HepG2 (cell line): Measurements from ENCODE around the gene HOXC9. TPM values are rescaled to one million over a fixed set of nuclear protein-coding genes. Genes with fewer than 3 reads are reported as not detected.

ENCODE experiments used
- ARNT2 ChIP-seq: sonication (generic); formaldehyde crosslinking; IDR thresholded peaks from 2 replicates; pipeline ENCODE4 v1.8.0; 2022; ENCODE audit warnings: mild to moderate bottlenecking, low read depth, missing genetic modification reagents, moderate library complexity
- FOXK1 ChIP-seq: sonication (generic); formaldehyde crosslinking; IDR thresholded peaks from 2 replicates; pipeline ENCODE4 v1.4.0; 2020; ENCODE audit warnings: low read depth, missing genetic modification reagents, borderline replicate concordance
- HDAC6 ChIP-seq: fragments of 200-600 bp; sonication (generic); IDR thresholded peaks from 2 replicates; pipeline ENCODE4 v1.7.0; 2017; ENCODE audit warnings: mild to moderate bottlenecking, antibody characterized with exemption, low read length, low read depth
- ISL2 ChIP-seq: sonication (generic); formaldehyde crosslinking; IDR thresholded peaks from 2 replicates; pipeline ENCODE4 v1.5.0; 2020; ENCODE audit warnings: missing genetic modification reagents
- ISX ChIP-seq: sonication (generic); formaldehyde crosslinking; conservative IDR thresholded peaks from 2 replicates; pipeline ENCODE4 v1.5.0; 2020; ENCODE audit warnings: missing genetic modification reagents
- KAT8 ChIP-seq: IDR thresholded peaks from 2 replicates; pipeline ENCODE4 v1.6.1; 2016; ENCODE audit warnings: missing genetic modification reagents, missing compliant biosample characterization
- NBN ChIP-seq: fragments of 450-650 bp; conservative IDR thresholded peaks from 2 replicates; pipeline ENCODE4 v1.6.1; 2017
- NR2F2 ChIP-seq: IDR thresholded peaks from 2 replicates; pipeline ENCODE4 v1.6.1; 2012; ENCODE audit warnings: low read depth, inconsistent platforms, borderline replicate concordance
- PITX1 ChIP-seq: sonication (generic); formaldehyde crosslinking; IDR thresholded peaks from 2 replicates; pipeline ENCODE4 v1.5.1; 2020; ENCODE audit warnings: mild to moderate bottlenecking, missing genetic modification reagents
- SAFB2 ChIP-seq: sonication (generic); formaldehyde crosslinking; IDR thresholded peaks from 2 replicates; pipeline ENCODE4 v1.5.1; 2020; ENCODE audit warnings: missing genetic modification reagents, low read depth, mild to moderate bottlenecking, borderline replicate concordance
- SIX1 ChIP-seq: sonication (generic); formaldehyde crosslinking; IDR thresholded peaks from 2 replicates; pipeline ENCODE4 v1.4.0; 2020; ENCODE audit warnings: missing genetic modification reagents, borderline replicate concordance
- SPEN ChIP-seq: sonication (generic); formaldehyde crosslinking; IDR thresholded peaks from 2 replicates; pipeline ENCODE4 v1.5.1; 2020; ENCODE audit warnings: low read depth, mild to moderate bottlenecking, missing genetic modification reagents
- ZBTB40 ChIP-seq, 2 experiments: fragments of 450-650 bp in 1 of 2; sonication (generic) in 1 of 2; formaldehyde crosslinking in 1 of 2; IDR thresholded peaks; 2 replicates each; pipeline versions ENCODE4 v1.6.1 to v1.8.0; 2016 to 2022; ENCODE audit warnings: antibody characterized with exemption in 1 of 2, mild to moderate bottlenecking in 1 of 2, missing genetic modification reagents in 1 of 2
- ZKSCAN5 ChIP-seq: sonication (generic); formaldehyde crosslinking; IDR thresholded peaks from 2 replicates; pipeline ENCODE4 v1.5.1; 2020; ENCODE audit warnings: mild to moderate bottlenecking, missing genetic modification reagents
- ZMAT5 ChIP-seq: sonication (generic); formaldehyde crosslinking; IDR thresholded peaks from 2 replicates; pipeline ENCODE4 v1.5.0; 2020; ENCODE audit warnings: mild to moderate bottlenecking, low read depth, missing genetic modification reagents, borderline replicate concordance
- ZNF264 ChIP-seq: sonication (generic); formaldehyde crosslinking; IDR thresholded peaks from 2 replicates; pipeline ENCODE4 v1.4.0; 2020; ENCODE audit warnings: missing genetic modification reagents
- ZNF33A ChIP-seq: sonication (generic); formaldehyde crosslinking; IDR thresholded peaks from 2 replicates; pipeline ENCODE4 v1.5.1; 2020; ENCODE audit warnings: missing genetic modification reagents, mild to moderate bottlenecking, moderate library complexity, borderline replicate concordance
- ZNF564 ChIP-seq: sonication (generic); formaldehyde crosslinking; IDR thresholded peaks from 2 replicates; pipeline ENCODE4 v1.8.1; 2023; ENCODE audit warnings: mild to moderate bottlenecking, missing genetic modification reagents
- ZNF652 ChIP-seq: IDR thresholded peaks from 2 replicates; pipeline ENCODE4 v1.6.1; 2016; ENCODE audit warnings: low read depth, borderline replicate concordance
- ZNF776 ChIP-seq: sonication (generic); formaldehyde crosslinking; IDR thresholded peaks from 2 replicates; pipeline ENCODE4 v1.4.0; 2020; ENCODE audit warnings: mild to moderate bottlenecking, missing genetic modification reagents
- polyA plus RNA-seq, 8 experiments: library from polyadenylated mRNA; depleted of rRNA in 3 of 8; stranded (reverse) in 7 of 8; unstranded in 1 of 8; fragments of >200 nt; fragmentation: Illumina TruSeq in 4 of 8; extraction: Trizol in 4 of 8; gene quantifications; 2 replicates each; pipeline versions ENCODE4 v1.2.1 to v1.2.3, GENCODE V29; 2011 to 2016; ENCODE audit warnings: low read depth in 4 of 8, missing spikeins in 1 of 8, mixed read lengths in 1 of 8; ENCODE audit not compliant: insufficient read depth in 1 of 8
- total RNA-seq, 5 experiments: library from RNA; depleted of rRNA; stranded (reverse); fragments of >200 nt; fragmentation: Illumina TruSeq; extraction: Trizol; gene quantifications; 2 replicates each; pipeline ENCODE4 v1.2.3, GENCODE V29; 2016; ENCODE audit warnings: low read depth in 1 of 5
- TF ChIP-seq, protein P1 (sequence below): sonication (generic); formaldehyde crosslinking; IDR thresholded peaks from 2 replicates; pipeline ENCODE4 v1.5.1; 2020; ENCODE audit warnings: missing genetic modification reagents, mild to moderate bottlenecking, borderline replicate concordance

HOXC9 gene
- total and polyA plus RNA-seq, 2 of the 13 experiments (the other 11 are each of a cell fraction or from before 2014, with no cell fraction given), result 0.11 to 1.1 TPM

- TF ChIP-seq SPEN (CRISPR knock-in tag) (peak; percentile 49; the same call in 1 of the 2 replicates), ZNF652 (CRISPR knock-in tag) (peak; percentile 37; the same call in 1 of the 2 replicates), ZNF564 (CRISPR knock-in tag) (no peak), FOXK1 (CRISPR knock-in tag) (no peak), KAT8 (CRISPR knock-in tag) (no peak), NR2F2 (no peak), SIX1 (CRISPR knock-in tag) (no peak), ISX (CRISPR knock-in tag) (no peak), NBN (no peak), ZMAT5 (CRISPR knock-in tag) (no peak), ZKSCAN5 (CRISPR knock-in tag) (no peak), ZNF776 (CRISPR knock-in tag) (no peak), HDAC6 (no peak), ZBTB40 (IDR thresholded peaks at IDR 0.05) (no peak), ZBTB40 (CRISPR knock-in tag; IDR thresholded peaks at IDR 0.05) (no peak), PITX1 (CRISPR knock-in tag) (no peak), ISL2 (CRISPR knock-in tag) (0 out of 2 replicates have a peak, but pooled peaks have one; percentile 23), ZNF33A (CRISPR knock-in tag) (no peak), ZNF264 (CRISPR knock-in tag) (no peak), ARNT2 (no peak), SAFB2 (CRISPR knock-in tag) (no peak)
- TF ChIP-seq, protein P1, sequence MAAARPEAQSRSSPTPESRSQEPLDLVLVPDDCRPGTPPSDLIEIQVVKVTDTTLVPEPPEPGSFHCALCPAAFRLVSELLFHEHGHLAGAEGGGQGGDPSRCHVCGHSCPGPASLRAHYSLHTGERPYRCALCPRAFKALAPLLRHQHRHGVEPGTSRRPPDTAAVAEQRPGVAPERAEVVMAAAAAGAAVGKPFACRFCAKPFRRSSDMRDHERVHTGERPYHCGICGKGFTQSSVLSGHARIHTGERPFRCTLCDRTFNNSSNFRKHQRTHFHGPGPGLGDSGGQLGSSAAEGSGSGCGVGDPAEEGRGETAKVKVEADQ, result no peak
Measured at GRCh38 chr12:54005853-54006558, 6.0 kb downstream of the HOXC9 start (continued).
